MM.1S (cell line): ENCODE data around the gene SLC25A11.

Experiments used
- DNase-seq: peaks from one replicate; pipeline ENCODE4 v3.0.0-alpha.2; 2015
- H2AFZ ChIP-seq: fragments of 300-600 bp; sonication (generic); 2 replicates; pipeline ENCODE4 v1.6.0; 2016; ENCODE audit warnings: antibody characterized with exemption, low read length
- H3F3A ChIP-seq: fragments of 300-600 bp; sonication (generic); 2 replicates; pipeline ENCODE4 v1.6.1; 2016; ENCODE audit warnings: mild to moderate bottlenecking, antibody characterized with exemption, low read length, moderate library complexity, mixed read lengths; ENCODE audit not compliant: insufficient read depth
- H3K27ac ChIP-seq: fragments of 300-600 bp; sonication (generic); 2 replicates; pipeline ENCODE4 v1.5.1; 2016; ENCODE audit warnings: mild to moderate bottlenecking, low read length
- H3K27me3 ChIP-seq: fragments of 300-600 bp; sonication (generic); replicated peaks from 2 replicates; pipeline ENCODE4 v1.6.0; 2016; ENCODE audit warnings: low read length; ENCODE audit not compliant: insufficient read depth
- H3K36me3 ChIP-seq: fragments of 300-600 bp; sonication (generic); replicated peaks from 2 replicates; pipeline ENCODE4 v1.6.1; 2016; ENCODE audit warnings: mild to moderate bottlenecking, low read length, mixed read lengths; ENCODE audit not compliant: insufficient read depth
- H3K4me1 ChIP-seq: fragments of 300-600 bp; sonication (generic); 2 replicates; pipeline ENCODE4 v1.6.1; 2016; ENCODE audit warnings: low read length, mixed read lengths
- H3K4me2 ChIP-seq: fragments of 300-600 bp; sonication (generic); 2 replicates; pipeline ENCODE4 v1.6.0; 2016; ENCODE audit warnings: low read depth, low read length
- H3K4me3 ChIP-seq: fragments of 300-600 bp; sonication (generic); 2 replicates; pipeline ENCODE4 v1.5.1; 2016; ENCODE audit warnings: low read length, mixed read lengths
- H3K79me2 ChIP-seq: fragments of 300-600 bp; sonication (generic); 2 replicates; pipeline ENCODE4 v1.6.1; 2016; ENCODE audit warnings: mixed run types, low read length, mixed read lengths
- H3K9ac ChIP-seq: fragments of 300-600 bp; sonication (generic); 2 replicates; pipeline ENCODE4 v1.6.1; 2016; ENCODE audit warnings: low read length, mixed read lengths
- H3K9me2 ChIP-seq: fragments of 300-600 bp; sonication (generic); replicated peaks from 2 replicates; pipeline ENCODE4 v1.6.1; 2016; ENCODE audit warnings: mild to moderate bottlenecking, low read length, mixed read lengths; ENCODE audit not compliant: insufficient read depth
- H3K9me3 ChIP-seq: fragments of 300-600 bp; sonication (generic); replicated peaks from 2 replicates; pipeline ENCODE4 v1.6.1; 2016; ENCODE audit warnings: mild to moderate bottlenecking, low read length, mixed read lengths; ENCODE audit not compliant: insufficient read depth
- H4K20me1 ChIP-seq: fragments of 300-600 bp; sonication (generic); 2 replicates; pipeline ENCODE4 v1.6.1; 2016; ENCODE audit warnings: mild to moderate bottlenecking, low read length, moderate library complexity, mixed read lengths; ENCODE audit not compliant: insufficient read depth
- CTCF ChIP-seq: fragments of 300-600 bp; sonication (generic); IDR thresholded peaks from 2 replicates; pipeline ENCODE4 v1.5.1; 2016; ENCODE audit warnings: antibody characterized with exemption, low read length, mixed read lengths
- EZH2 ChIP-seq: fragments of 300-600 bp; sonication (generic); optimal IDR thresholded peaks from 2 replicates; pipeline ENCODE3; 2017; ENCODE audit warnings: low read depth, mild to moderate bottlenecking, antibody characterized with exemption, low read length, mixed read lengths
- EZH2phosphoT487 ChIP-seq: fragments of 300-600 bp; sonication (generic); IDR thresholded peaks from 2 replicates; pipeline ENCODE4 v1.6.1; 2018; ENCODE audit warnings: antibody characterized with exemption, low read length

Gene SLC25A11

GRCh38 chr17:4903051-4903818 lies 36.6 kb downstream of the SLC25A11 start, which contains the start of gene CHRNE:
TSS of gene CHRNE (minus strand) at chr17:4903098. CDS start at chr17:4903063, 35 bp downstream.
- peak within 1 kb of the TSS; percentile 77 for H3K4me2 ChIP-seq

GRCh38 chr17:4902540-4902939 lies 37.3 kb downstream of the SLC25A11 start:
- H3K4me1 ChIP-seq = peaks cover 12% of the 10 kb centered on the region
- TF ChIP-seq CTCF (no peak), EZH2 (no peak), EZH2phosphoT487 (no peak)
- H3K9ac ChIP-seq = no peak overlapping the region
- no peaks in the 10 kb centered on the region for H4K20me1 ChIP-seq
- no peak overlapping the region; the same call in 1 of the 2 replicates for H3K27ac ChIP-seq
- H3F3A ChIP-seq = peaks cover 11% of the 10 kb centered on the region
- H3K9me3 ChIP-seq = no peaks in the 10 kb centered on the region
- DNase-seq = no peak
- H3K27me3 ChIP-seq = no peaks in the 10 kb centered on the region
- H2AFZ ChIP-seq = peak overlapping the region; percentile 43
- H3K4me2 ChIP-seq = peak overlapping the region; percentile 77
- no peaks in the 10 kb centered on the region for H3K36me3 ChIP-seq
- peak overlapping the region; percentile 37; the same call in 1 of the 2 replicates for H3K4me3 ChIP-seq
- H3K9me2 ChIP-seq = no peaks in the 10 kb centered on the region
- H3K79me2 ChIP-seq = no peaks in the 10 kb centered on the region

More at GRCh38 chr17:4903051-4903818, 36.6 kb downstream of the SLC25A11 start, which contains the start of gene CHRNE:
- no peaks in the 10 kb centered on the region for H3K9me3 ChIP-seq
- H4K20me1 ChIP-seq = no peaks in the 10 kb centered on the region
- peak within 1 kb of the TSS; percentile 37 for H3K4me3 ChIP-seq
- H3K27me3 ChIP-seq = no peaks in the 10 kb centered on the region
- H2AFZ ChIP-seq = peak within 1 kb of the TSS; percentile 43
- no peaks in the 10 kb centered on the region for H3K36me3 ChIP-seq
- no peaks in the 10 kb centered on the region for H3K79me2 ChIP-seq
- H3F3A ChIP-seq = peaks cover 11% of the 10 kb centered on the region
- no peak within 1 kb of the TSS for H3K9ac ChIP-seq
- peak within 1 kb of the TSS; percentile 12; the same call in 1 of the 2 replicates for H3K27ac ChIP-seq
- H3K4me1 ChIP-seq = peaks cover 12% of the 10 kb centered on the region
- peak; percentile 67 for DNase-seq
- no peak for TF ChIP-seq EZH2phosphoT487
- no peak for TF ChIP-seq EZH2
- TF ChIP-seq CTCF = peak; percentile 75
- H3K9me2 ChIP-seq = no peaks in the 10 kb centered on the region

GRCh38 chr17:4901648-4902344 lies 38.0 kb downstream of the SLC25A11 start:
- Histone ChIP-seq H3K79me2 (no peaks in the 10 kb centered on the region), H3K4me2 (no peak overlapping the region), H3K9ac (no peak overlapping the region), H3K9me2 (no peaks in the 10 kb centered on the region), H3K36me3 (no peaks in the 10 kb centered on the region), H2AFZ (no peak overlapping the region), H3F3A (peaks cover 11% of the 10 kb centered on the region), H4K20me1 (no peaks in the 10 kb centered on the region), H3K27ac (no peak overlapping the region), H3K27me3 (no peaks in the 10 kb centered on the region), H3K4me1 (peaks cover 12% of the 10 kb centered on the region), H3K9me3 (no peaks in the 10 kb centered on the region), H3K4me3 (no peak overlapping the region)
- DNase-seq = no peak
- TF ChIP-seq EZH2phosphoT487 (no peak), CTCF (no peak), EZH2 (no peak)
